Measurements from ENCODE around the gene SLC7A6. TPM values are rescaled to one million over a fixed set of nuclear protein-coding genes. Genes with fewer than 3 reads are reported as not detected.

The SLC7A6 gene
- total RNA-seq, 1 experiment from 2014 or later = 6.5 TPM

DNA sequence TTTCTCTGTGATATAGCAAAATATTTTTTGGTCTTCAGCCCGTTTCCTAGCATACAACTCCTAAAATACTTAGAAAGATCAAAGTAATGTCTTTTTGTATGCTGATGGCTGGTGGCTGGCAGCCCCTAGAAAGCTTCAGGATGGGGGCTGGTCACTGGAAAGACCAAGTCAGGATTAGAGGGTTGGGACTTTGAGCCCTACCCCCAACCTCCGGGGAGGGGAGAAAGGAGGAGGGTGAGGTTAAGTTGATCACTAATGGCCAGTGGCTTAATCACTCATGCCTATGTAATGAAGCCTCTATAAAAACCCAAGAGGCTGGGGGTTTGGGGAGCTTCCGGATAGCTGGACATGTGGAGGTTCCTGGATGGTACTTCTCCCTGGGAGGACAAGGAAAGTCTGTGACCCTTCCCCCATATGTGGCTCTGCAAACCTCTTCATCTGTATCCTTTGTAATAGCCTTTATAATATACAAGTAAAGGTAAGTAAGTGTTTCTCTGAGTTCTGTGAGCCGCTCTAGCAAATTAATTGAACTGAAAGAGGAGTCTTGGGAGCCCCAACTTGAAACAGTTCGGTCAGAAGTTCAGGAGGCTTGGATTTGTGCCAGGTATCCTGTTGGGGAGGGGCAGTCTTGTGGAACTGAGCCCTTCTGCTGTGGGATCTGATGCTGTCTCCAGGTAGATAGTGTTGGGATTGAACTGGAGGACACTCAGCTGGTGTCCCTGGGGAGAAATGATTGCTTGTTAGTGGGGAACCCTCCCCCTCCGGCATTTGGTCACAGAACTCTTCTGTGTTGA lies 3.5 kb downstream of the SLC7A6 start:
- Histone ChIP-seq H3K4me3 (no peak overlapping the region), H3K9me3 (no peaks in the 10 kb centered on the region), H3K36me3 (no peaks in the 10 kb centered on the region; the same call in 1 of the 2 replicates), H3K27me3 (no peaks in the 10 kb centered on the region)
- no peak for DNase-seq

DNA sequence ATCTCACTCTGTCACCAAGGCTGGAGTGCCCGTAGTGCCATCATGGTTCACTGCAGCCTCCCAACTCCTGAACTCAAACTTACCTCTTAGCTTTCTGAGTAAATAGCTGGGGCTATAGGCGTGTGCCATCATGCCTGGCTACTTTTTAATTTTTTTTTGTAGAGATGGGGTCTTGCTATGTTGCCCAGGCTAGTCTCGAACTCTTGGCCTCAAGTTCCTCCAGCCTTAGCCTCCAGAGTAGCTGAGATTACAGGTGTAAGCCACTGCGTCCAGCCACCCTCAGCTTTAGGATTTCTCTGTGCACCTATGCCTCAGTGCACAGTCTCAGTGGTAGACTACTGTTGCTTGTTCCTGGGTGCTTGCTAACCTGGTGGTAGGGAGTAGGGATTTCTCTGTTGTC lies 5.5 kb downstream of the SLC7A6 start:
- Histone ChIP-seq H3K9me3 (no peaks in the 10 kb centered on the region), H3K36me3 (no peaks in the 10 kb centered on the region; the same call in 1 of the 2 replicates), H3K27me3 (no peaks in the 10 kb centered on the region), H3K4me3 (no peak overlapping the region)
- no peak for DNase-seq

DNA sequence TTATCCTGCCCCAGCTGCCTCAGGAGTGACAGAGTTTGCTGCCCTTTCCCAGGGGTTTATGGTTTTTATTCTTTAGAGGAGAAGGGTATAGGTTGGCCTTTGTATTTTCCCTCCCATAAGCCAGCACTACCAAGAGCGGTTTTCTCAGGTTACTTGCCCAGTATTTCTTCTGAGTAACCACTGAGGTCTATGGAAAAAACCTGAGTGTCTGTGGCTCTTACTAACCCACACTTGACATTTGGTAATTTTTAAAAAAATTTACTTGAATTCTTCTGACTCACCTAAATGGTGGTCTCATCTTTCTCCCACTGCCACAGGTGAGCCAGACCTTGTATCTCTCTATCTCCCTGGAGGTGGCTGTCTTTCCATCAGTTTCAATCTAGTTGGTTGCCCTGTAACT lies 6.0 kb downstream of the SLC7A6 start:
- Histone ChIP-seq H3K27me3 (no peaks in the 10 kb centered on the region), H3K4me3 (no peak overlapping the region), H3K36me3 (no peaks in the 10 kb centered on the region; the same call in 1 of the 2 replicates), H3K9me3 (no peaks in the 10 kb centered on the region)
- no peak for DNase-seq

DNA sequence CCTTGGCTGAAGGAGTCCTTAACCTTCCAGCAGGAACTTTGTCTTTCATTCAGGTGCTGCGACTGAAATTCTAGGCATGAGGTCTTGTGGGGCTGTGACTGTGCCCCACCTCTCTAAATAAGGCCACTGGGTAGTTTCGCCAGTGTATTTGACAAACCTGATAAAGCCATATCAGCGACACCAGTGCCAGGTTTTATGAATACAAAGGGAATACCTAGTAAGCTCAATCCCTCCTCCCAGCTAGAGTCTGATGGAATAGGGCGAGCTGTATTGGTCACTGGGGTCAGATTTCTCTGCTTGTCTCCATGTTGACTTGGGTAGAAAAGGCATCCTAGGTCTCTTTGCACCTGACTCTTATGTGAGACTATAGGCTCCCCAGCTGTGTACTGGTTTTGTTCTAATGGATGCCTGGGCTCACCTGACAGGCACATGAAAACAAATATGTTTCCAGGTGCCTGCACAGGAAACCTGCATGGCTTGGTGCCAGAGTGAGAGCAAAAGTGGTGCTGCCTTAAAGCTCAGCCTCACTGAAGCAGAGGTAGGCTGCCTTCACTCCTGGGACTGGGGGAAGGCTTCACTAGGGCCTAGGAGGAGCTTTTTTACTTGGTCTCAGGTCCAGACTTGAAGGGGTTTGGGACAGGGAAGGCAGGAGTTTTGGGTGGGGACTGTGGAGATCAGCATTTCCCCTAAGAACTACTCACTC lies 8.3 kb downstream of the SLC7A6 start:
- H3K9me3 ChIP-seq = no peaks in the 10 kb centered on the region
- H3K27me3 ChIP-seq = no peaks in the 10 kb centered on the region
- H3K36me3 ChIP-seq = no peaks in the 10 kb centered on the region; the same call in 1 of the 2 replicates
- DNase-seq = no peak
- no peak overlapping the region for H3K4me3 ChIP-seq

DNA sequence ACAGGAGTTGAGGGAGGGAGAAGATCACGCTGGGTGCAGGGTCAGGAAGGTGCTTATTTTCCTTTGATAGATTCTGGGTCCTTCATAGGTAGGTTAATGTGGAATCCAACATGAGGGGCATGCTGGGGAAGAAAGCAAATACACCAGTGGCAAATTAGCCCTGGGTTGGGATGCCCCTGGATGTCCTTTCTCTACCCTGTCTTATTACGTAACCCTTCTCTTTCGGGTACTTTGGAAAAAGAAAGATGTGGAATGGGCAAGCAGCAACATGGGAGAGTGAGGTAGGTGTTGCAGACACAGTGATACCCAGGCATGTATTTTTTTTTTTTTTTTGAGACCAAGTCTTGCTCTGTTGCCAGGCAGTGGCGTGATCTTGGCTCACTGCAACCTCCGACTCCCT lies 9.1 kb downstream of the SLC7A6 start:
- no peak for DNase-seq
- Histone ChIP-seq H3K9me3 (no peaks in the 10 kb centered on the region), H3K27me3 (no peaks in the 10 kb centered on the region), H3K36me3 (no peaks in the 10 kb centered on the region; the same call in 1 of the 2 replicates), H3K4me3 (no peak overlapping the region)

DNA sequence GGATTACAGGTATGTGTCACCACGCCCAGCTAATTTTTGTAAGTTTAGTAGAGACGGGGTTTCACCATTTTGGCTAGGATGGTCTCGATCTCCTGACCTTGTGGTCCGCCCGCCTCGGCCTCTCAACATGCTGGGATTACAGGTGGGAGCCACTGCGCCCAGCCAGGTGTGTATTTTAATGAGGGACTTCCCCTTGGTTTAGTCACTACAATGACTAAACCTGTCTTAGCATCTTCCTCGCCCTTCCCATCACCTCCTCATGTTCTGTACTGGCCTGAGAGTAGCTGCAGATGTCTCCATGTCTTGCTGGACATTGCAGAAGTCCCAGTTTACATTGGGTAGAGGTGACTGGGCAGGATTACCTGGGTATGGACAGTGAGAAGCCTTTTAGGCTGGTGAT lies 9.6 kb downstream of the SLC7A6 start:
- DNase-seq = no peak
- Histone ChIP-seq H3K36me3 (no peaks in the 10 kb centered on the region; the same call in 1 of the 2 replicates), H3K27me3 (no peaks in the 10 kb centered on the region), H3K4me3 (no peak overlapping the region), H3K9me3 (no peaks in the 10 kb centered on the region)

DNA sequence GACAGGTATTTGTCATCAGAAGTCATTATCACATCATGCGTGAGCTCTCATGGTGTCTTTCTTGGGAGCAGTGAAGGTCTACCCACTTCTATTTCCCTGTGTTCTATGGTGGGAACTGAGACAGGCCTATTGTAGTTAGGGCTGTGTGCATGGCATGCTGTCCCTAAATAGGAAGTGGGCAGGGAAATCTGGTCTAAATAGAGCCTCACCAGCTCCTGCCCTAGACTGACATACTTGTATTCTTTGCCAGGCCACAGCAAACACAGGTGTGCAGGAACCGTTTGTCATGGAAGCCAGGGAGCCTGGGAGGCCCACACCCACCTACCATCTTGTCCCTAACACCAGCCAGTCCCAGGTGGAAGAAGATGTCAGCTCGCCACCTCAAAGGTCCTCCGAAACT lies 10.1 kb downstream of the SLC7A6 start:
- DNase-seq = no peak
- no peak overlapping the region for H3K4me3 ChIP-seq
- no peaks in the 10 kb centered on the region for H3K27me3 ChIP-seq
- no peaks in the 10 kb centered on the region; the same call in 1 of the 2 replicates for H3K36me3 ChIP-seq
- H3K9me3 ChIP-seq = no peaks in the 10 kb centered on the region

DNA sequence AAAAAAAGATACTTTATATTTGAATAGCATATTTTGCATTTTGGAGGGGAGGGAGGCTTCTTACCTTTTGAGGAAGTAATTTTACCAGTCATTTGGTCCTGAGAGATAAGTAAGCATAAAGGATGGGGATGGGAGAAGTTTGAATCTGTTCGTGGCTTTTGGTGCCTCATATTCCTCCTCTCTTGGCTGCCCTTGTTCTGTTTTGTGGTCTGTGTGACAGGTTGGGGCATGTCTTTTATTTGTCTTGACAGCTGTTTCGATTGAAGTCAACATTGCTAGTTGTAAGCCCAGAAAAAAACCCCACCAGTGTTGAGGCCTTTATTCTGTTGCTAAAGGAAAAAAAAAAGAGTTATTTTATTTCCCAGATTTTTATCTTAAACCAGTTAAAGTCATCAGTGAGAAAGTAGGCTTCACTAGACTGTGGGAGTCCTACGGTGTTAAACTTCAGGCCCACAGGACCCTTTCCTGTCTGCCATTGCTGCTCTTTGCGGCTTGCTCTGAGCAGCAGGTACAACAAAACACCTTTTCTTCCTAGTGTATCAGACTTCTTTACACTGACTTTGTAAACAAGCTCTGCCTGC lies 11.4 kb downstream of the SLC7A6 start:
- Histone ChIP-seq H3K36me3 (no peaks in the 10 kb centered on the region; the same call in 1 of the 2 replicates), H3K9me3 (no peaks in the 10 kb centered on the region), H3K27me3 (no peaks in the 10 kb centered on the region), H3K4me3 (no peak overlapping the region)
- no peak for DNase-seq

DNA sequence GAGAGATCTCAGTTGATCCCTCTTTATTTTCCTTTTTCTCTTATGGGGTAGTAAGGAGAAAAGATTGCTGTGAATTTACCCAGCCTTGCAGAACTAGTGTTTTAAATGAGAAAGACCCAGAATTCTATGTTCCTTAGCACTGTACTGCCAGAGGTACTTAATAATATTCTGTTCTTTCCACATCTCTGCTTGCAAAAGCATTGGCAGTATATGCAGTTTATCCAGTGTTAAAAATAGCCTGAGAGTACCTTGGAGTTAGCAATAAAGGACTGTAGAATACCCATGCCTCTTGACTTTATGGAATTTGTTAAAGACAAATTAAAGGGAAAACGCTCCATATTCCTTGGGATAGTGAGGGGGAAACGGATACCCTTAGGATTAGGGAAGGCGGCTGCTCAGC lies 11.9 kb downstream of the SLC7A6 start:
- Histone ChIP-seq H3K9me3 (no peaks in the 10 kb centered on the region), H3K4me3 (no peak overlapping the region), H3K36me3 (no peaks in the 10 kb centered on the region; the same call in 1 of the 2 replicates), H3K27me3 (no peaks in the 10 kb centered on the region)
- DNase-seq = no peak

DNA sequence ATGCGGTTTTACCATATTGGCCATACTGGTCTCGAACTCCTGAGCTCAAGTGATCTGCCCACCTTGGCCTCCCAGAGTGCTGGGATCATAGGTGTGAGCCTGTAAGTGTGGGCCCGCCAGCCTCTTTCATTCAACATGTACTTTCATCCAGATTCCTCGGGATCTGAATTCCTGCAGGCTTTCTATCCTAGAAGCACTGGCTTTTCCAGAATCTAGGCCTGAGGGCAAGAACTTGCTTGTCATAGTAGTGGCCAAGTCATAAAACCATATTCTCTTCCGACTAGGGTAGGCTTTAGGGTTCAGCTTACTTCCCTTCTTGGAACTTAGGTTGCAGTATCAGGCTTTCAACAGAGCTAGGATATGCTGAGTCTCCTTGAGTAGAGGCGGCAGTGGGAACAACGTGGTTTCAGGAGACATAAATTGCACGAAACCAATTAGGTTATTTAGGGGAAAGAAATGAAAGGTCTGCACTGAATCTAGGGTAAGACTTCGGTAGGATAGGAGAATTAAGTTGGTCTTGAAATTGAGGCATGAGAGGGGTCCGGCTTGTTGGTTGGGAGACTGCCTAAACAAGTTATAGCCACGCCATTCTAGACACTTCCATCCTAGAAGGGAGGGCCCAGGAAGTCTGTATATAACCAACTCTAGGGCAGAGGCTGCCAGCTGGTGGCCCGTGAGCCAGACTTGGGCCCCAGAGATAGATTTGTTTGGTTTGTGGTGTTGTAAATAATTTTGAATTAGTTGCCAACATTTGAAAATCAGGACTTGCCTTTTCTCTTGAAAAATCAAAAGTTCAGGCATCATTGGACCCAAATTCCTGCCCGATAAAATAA lies 15.6 kb downstream of the SLC7A6 start:
- no peaks in the 10 kb centered on the region for H3K9me3 ChIP-seq
- DNase-seq = no peak
- H3K27me3 ChIP-seq = no peaks in the 10 kb centered on the region
- H3K4me3 ChIP-seq = no peak overlapping the region
- H3K36me3 ChIP-seq = no peaks in the 10 kb centered on the region; the same call in 1 of the 2 replicates

DNA sequence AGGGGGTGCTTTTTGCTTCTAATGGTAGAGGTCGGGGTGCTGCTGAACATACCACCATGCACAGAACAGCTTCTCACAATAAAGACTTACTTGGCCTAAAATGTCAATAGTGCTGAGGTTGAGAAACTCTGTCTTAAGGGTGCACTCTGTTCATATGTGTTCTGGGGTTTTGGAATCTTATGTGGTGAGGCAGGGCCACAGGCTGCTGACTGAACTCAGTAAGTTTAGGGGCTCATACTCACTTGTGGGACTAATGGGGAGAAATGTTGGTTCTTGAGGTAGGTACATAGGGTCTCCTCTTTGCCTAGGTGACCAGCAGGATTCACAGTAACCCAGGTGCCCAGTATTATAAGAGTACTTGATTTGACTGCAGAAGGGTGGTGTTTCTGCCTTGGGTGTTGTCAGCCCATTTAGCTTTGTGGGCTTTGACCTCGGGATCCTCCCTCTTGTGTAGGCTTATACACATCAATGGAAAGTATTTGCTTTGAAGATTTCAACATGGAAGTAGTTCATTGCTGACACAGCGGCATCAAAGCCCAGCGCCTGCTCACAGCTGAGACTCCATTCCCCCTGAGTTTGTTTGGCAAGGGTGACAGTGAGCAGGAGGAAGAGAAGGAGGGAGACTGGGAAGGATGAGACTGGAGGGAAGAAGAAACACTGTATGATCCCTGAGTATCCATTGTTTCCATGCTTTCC lies 17.2 kb downstream of the SLC7A6 start:
- Histone ChIP-seq H3K4me3 (no peak overlapping the region), H3K36me3 (no peaks in the 10 kb centered on the region; the same call in 1 of the 2 replicates), H3K27me3 (no peaks in the 10 kb centered on the region), H3K9me3 (no peaks in the 10 kb centered on the region)
- DNase-seq = no peak

DNA sequence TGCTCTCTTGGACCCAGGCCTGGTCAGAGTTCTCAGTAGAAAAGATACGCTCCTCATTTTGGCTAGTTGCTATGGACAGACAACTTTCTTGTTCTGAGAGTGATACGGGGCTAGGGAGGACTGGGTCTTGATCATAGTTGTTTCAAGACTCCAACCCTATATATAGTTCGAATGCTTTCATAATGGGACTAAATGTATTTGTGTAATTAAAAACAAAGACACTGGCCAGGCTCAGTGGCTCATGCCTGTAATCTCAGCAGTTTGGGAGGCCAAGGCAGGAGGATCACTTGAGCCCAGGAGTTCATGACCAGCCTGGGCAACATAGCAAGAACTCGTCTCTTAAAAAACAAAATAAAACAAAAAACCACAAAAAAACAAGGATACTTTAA lies 17.7 kb downstream of the SLC7A6 start:
- H3K4me3 ChIP-seq = no peak overlapping the region
- no peaks in the 10 kb centered on the region; the same call in 1 of the 2 replicates for H3K36me3 ChIP-seq
- no peaks in the 10 kb centered on the region for H3K27me3 ChIP-seq
- no peaks in the 10 kb centered on the region for H3K9me3 ChIP-seq
- DNase-seq = no peak

DNA sequence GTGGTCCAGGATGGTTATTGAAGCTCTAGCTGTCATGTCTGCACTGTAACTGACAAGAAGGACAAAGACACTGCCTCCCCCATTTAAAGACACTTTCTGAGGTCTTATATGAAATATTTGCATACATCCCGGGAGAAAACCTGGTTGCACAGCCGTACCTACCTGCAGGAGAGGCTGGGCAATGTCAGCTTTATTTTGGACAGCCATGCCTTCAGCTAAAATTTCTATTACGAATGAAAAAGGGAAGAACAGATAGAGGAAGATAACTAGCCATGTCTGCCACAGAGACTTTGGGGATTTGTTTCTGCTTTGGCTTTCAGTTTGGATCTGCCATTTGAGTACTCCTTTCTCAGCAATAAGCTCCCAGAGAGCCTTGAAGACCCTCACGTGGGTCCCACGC lies 19.0 kb downstream of the SLC7A6 start:
- H3K36me3 ChIP-seq = peaks cover 3% of the 10 kb centered on the region
- no peak overlapping the region for H3K4me3 ChIP-seq
- DNase-seq = no peak
- H3K9me3 ChIP-seq = no peaks in the 10 kb centered on the region
- no peaks in the 10 kb centered on the region for H3K27me3 ChIP-seq

DNA sequence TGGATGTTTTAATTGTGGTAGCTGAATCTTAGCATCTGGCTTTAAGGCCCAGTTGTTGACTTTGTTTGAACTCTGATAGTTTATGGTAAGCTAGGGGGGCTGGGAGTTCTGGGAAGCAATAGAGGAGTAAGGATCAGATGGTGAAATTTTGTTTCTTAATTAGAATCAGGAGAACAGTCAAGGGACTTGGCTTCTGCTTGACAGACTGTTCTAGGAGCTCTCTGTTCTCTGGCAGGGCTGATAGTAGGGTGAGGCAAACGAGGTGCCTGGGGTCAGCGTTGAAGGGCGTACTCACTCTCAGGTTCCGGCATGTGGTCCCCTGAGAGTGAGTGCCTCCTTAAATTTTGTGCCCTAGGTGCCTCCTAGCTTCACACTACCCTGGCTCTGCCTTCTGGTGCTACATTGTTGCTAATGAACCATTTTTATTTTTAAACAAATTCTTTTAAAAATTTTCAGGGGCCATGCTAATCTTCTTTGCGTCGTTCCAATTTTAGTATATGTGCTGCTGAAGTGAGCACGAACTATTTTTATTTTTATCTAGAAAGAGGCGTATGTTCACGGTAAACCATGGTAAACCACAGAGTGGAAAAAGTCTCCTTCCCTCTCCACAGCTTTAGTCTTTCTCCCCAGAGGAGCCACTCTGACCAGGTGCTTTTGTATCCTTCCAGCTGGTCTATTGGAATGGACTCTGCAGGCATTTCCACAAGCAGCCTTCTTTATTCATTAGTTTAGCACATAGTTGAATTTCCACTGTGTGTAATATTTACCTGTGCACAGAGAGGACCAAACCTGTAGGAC lies 19.7 kb downstream of the SLC7A6 start:
- peaks cover 3% of the 10 kb centered on the region for H3K36me3 ChIP-seq
- H3K27me3 ChIP-seq = no peaks in the 10 kb centered on the region
- no peaks in the 10 kb centered on the region for H3K9me3 ChIP-seq
- no peak for DNase-seq
- no peak overlapping the region for H3K4me3 ChIP-seq

DNA sequence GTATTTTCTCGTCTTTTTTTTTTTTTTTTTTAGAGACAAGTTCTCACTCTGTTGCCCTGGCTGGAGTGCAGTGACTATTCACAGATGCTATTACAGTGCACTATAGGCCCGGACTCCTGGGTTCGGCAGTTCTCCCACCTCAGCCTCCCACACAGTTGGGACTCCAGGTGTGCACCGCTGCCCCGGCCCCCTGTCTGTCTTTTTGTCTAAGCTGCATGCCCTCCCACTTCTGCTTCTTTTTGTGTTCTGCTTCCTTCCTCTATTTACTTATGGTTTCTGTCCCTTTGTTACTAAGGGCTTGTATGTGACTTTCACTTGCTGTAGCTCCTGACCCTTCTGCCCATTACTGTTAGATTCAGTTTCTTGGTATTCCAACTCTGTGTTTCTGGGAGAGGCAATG lies 20.5 kb downstream of the SLC7A6 start:
- Histone ChIP-seq H3K27me3 (no peaks in the 10 kb centered on the region), H3K9me3 (no peaks in the 10 kb centered on the region), H3K36me3 (peaks cover 3% of the 10 kb centered on the region), H3K4me3 (no peak overlapping the region)
- DNase-seq = no peak
